ENCODE data around the gene USP20.

- TF ChIP-seq CTCF (IDR thresholded peaks at IDR 0.05) (peak in 2 of 4 experiments; percentile 22 to 25), POLR2A (IDR thresholded peaks at IDR 0.05) (no peak)
Measured at GRCh38 chr9:129885018-129885669, 49.9 kb downstream of the USP20 start.
